ENCODE measurements around the gene CFAP77.

The CFAP77 gene

GRCh38 chr9:132410642-132411041 lies 631 bp downstream of the CFAP77 start:
- no peak for DNase-seq

GRCh38 chr9:132411091-132411508 lies 1.1 kb downstream of the CFAP77 start:
- DNase-seq, result peak in 1 of 2 experiments; percentile 8

GRCh38 chr9:132412089-132412488 lies 2.1 kb downstream of the CFAP77 start:
- DNase-seq, result peak in 1 of 2 experiments; percentile 15

GRCh38 chr9:132413926-132414325 lies 3.9 kb downstream of the CFAP77 start:
- no peak for DNase-seq

GRCh38 chr9:132414731-132415130 lies 4.7 kb downstream of the CFAP77 start:
- DNase-seq, result no peak

- no peak for DNase-seq
These were observed 5.2 kb downstream of the CFAP77 start for GRCh38 chr9:132415181-132415580.

GRCh38 chr9:132418726-132419363 lies 8.8 kb downstream of the CFAP77 start:
- DNase-seq, result no peak

- DNase-seq, result no peak
These were observed 12.6 kb downstream of the CFAP77 start for GRCh38 chr9:132422574-132422973.

GRCh38 chr9:132423503-132423902 lies 13.5 kb downstream of the CFAP77 start:
- no peak for DNase-seq

GRCh38 chr9:132424857-132425674 lies 15.1 kb downstream of the CFAP77 start:
- no peak for DNase-seq

- DNase-seq, result no peak
These were observed 15.7 kb downstream of the CFAP77 start for GRCh38 chr9:132425675-132426062.

- DNase-seq, result no peak
These were observed 16.8 kb downstream of the CFAP77 start for GRCh38 chr9:132426639-132427414.

- DNase-seq, result no peak
These were observed 21.0 kb downstream of the CFAP77 start for GRCh38 chr9:132430998-132431397.

GRCh38 chr9:132434881-132435280 lies 24.9 kb downstream of the CFAP77 start:
- DNase-seq, result no peak

GRCh38 chr9:132439153-132439552 lies 29.1 kb downstream of the CFAP77 start:
- DNase-seq, result no peak

- DNase-seq, result no peak
These were observed 30.7 kb downstream of the CFAP77 start for GRCh38 chr9:132440735-132441134.

- DNase-seq, result no peak
These were observed 31.4 kb downstream of the CFAP77 start for GRCh38 chr9:132441404-132441803.

GRCh38 chr9:132443951-132444607 lies 34.1 kb downstream of the CFAP77 start:
- no peak for DNase-seq

GRCh38 chr9:132446887-132447286 lies 36.9 kb downstream of the CFAP77 start:
- no peak for DNase-seq

GRCh38 chr9:132447346-132447745 lies 37.3 kb downstream of the CFAP77 start:
- no peak for DNase-seq

GRCh38 chr9:132447902-132448301 lies 37.9 kb downstream of the CFAP77 start:
- DNase-seq, result no peak

- no peak for DNase-seq
These were observed 41.3 kb downstream of the CFAP77 start for GRCh38 chr9:132451276-132451675.

- no peak for DNase-seq
These were observed 46.2 kb downstream of the CFAP77 start for GRCh38 chr9:132456241-132456640.
